Measurements from ENCODE around the gene KDM1A. TPM values are rescaled to one million over a fixed set of nuclear protein-coding genes. Genes with fewer than 3 reads are reported as not detected.
"Not testable (repeated sequence)": the region's sequence is repeated elsewhere in the genome, so short reads cannot be mapped to it uniquely, and the experiment has no call there.

Gene KDM1A
- total and polyA plus RNA-seq, 8 donors = 17.1 to 78.9 (median 29.2) TPM

DNA sequence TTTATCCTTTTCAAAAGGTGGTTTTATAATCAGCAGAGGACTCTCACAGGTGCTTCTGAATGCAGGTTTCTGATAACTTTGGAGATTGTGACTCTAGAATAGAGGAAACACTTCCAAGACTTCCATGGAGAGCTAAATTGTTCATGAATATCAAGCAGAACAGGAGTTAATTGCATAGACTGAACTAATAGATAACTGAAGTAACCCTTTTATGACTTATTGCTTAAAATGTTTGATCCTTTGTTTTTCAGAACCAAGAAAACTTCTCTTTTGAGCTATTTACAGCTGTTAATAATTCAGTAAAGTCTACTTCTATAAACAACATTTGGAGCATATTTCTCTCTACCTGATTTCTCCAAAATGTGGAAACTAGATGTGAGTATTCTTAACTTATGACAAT lies 23.5 kb upstream of the KDM1A start:
- no peaks in the 10 kb centered on the region for H3K27me3 ChIP-seq
- no peaks in the 10 kb centered on the region for H3K36me3 ChIP-seq
- H3K4me1 ChIP-seq = no peaks in the 10 kb centered on the region
- DNase-seq = no peak
- no peak overlapping the region for H3K4me3 ChIP-seq
- H3K9me3 ChIP-seq = peaks cover 0 to 16% (median 10%) of the 10 kb centered on the region in 4 donors
- TF ChIP-seq EP300 (IDR thresholded peaks at IDR 0.05) (no peak), POLR2AphosphoS5 (IDR thresholded peaks at IDR 0.05) (no peak), CTCF (IDR thresholded peaks at IDR 0.05) (no peak), POLR2A (IDR thresholded peaks at IDR 0.05) (no peak)
- H3K27ac ChIP-seq = no peak overlapping the region
- intact Hi-C loops (cut with DNase I; ENCODE audit: low total_unique reads) = no loop called here

GRCh38 chr1:22997528-22997927 lies 21.7 kb upstream of the KDM1A start:
- intact Hi-C loops (cut with DNase I; ENCODE audit: low total_unique reads); H3K27ac ChIP-seq; H3K27me3 ChIP-seq; H3K4me3 ChIP-seq; H3K36me3 ChIP-seq; DNase-seq; H3K4me1 ChIP-seq: not testable (repeated sequence)
- WGBS, 5 donors = 64 to 89% (median 79%) methylated on average over 5 of the region's 5 CpGs
- H3K9me3 ChIP-seq = peaks cover 0 to 17% (median 12%) of the 10 kb centered on the region in 4 donors

- intact Hi-C loops (cut with DNase I; ENCODE audit: low total_unique reads); H3K36me3 ChIP-seq; H3K4me3 ChIP-seq; DNase-seq; H3K27ac ChIP-seq; H3K27me3 ChIP-seq; H3K4me1 ChIP-seq: not testable (repeated sequence)
- H3K9me3 ChIP-seq = peaks cover 0 to 16% (median 11%) of the 10 kb centered on the region in 4 donors
- 90 to 97% (median 96%) methylated on average over 3 of the region's 3 CpGs for WGBS, 5 donors
Observed at GRCh38 chr1:23000133-23000532, 19.1 kb upstream of the KDM1A start.

DNA sequence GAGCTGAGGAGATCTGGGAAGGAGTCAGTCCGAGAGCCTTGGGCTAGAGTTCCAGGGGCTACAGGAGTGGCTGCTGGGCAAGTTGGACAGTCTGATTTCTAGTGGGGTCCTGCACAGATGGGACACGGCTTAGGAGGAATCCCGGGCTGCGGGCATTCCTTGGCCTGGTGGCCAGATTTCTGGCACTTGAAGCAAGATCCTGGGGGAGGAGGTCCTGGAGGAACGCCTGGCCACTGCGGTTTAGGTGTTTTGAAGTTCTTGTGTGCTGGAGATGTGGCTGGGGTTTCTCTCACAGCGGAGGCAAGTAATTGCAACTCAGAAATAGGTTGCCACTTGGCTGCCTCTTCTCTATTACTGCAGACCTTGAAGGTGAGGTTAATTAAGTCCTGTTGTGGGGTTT lies 17.1 kb upstream of the KDM1A start:
- 87 to 93% (median 91%) methylated on average over 7 of the region's 7 CpGs for WGBS, 5 donors
- DNase-seq; H3K27me3 ChIP-seq; H3K4me3 ChIP-seq; intact Hi-C loops (cut with DNase I; ENCODE audit: low total_unique reads); H3K4me1 ChIP-seq; H3K27ac ChIP-seq; H3K36me3 ChIP-seq: not testable (repeated sequence)
- H3K9me3 ChIP-seq = peaks cover 0 to 16% (median 11%) of the 10 kb centered on the region in 4 donors

GRCh38 chr1:23004112-23004511 lies 15.2 kb upstream of the KDM1A start:
- WGBS, 5 donors = 78 to 91% (median 83%) methylated on average over 3 of the region's 3 CpGs
- H3K36me3 ChIP-seq = no peaks in the 10 kb centered on the region
- H3K27me3 ChIP-seq = peaks cover 0 to 5% (median 0%) of the 10 kb centered on the region in 3 donors
- TF ChIP-seq POLR2AphosphoS5 (IDR thresholded peaks at IDR 0.05) = no peak
- H3K4me3 ChIP-seq = no peak overlapping the region
- H3K4me1 ChIP-seq = no peaks in the 10 kb centered on the region
- peaks cover 0 to 16% (median 11%) of the 10 kb centered on the region in 4 donors for H3K9me3 ChIP-seq
- no peak for DNase-seq
- no peak overlapping the region for H3K27ac ChIP-seq
- intact Hi-C loops (cut with DNase I; ENCODE audit: low total_unique reads) = no loop called here

DNA sequence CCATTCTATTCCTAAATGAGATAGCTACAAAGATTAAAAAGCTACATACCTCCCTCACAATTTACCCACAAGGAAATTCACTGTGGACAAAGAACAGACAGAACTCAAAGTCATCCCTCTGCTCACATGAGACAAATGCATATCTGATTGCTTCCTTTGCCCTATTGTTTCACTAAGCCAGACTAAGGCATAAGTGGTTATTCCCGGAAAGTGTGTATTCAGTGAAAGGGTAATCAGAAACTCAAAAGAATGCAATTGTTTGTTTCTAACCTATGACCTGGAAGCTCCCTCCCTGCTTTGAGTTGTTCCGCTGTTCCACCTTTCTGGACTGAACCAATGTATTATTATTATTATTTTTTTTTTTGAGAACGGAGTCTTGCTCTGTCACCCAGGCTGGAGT lies 14.5 kb upstream of the KDM1A start:
- H3K36me3 ChIP-seq; H3K4me1 ChIP-seq; H3K4me3 ChIP-seq; H3K27me3 ChIP-seq; intact Hi-C loops (cut with DNase I; ENCODE audit: low total_unique reads); H3K27ac ChIP-seq: not testable (repeated sequence)
- peak in 1 of 2 donors; percentile 17 for DNase-seq
- peaks cover 0 to 15% (median 7%) of the 10 kb centered on the region in 4 donors for H3K9me3 ChIP-seq
- 41 to 61% (median 53%) methylated on average over 3 of the region's 3 CpGs for WGBS, 5 donors

- DNase-seq = no peak
- Histone ChIP-seq H3K9me3 (no peaks in the 10 kb centered on the region), H3K27me3 (peaks cover 0 to 1% (median 0%) of the 10 kb centered on the region in 3 donors), H3K36me3 (no peaks in the 10 kb centered on the region), H3K4me3 (no peak overlapping the region), H3K4me1 (no peaks in the 10 kb centered on the region), H3K27ac (no peak overlapping the region)
- WGBS, 5 donors = 89 to 92% (median 91%) methylated on average over 4 of the region's 4 CpGs
- intact Hi-C loops (cut with DNase I; ENCODE audit: low total_unique reads) = no loop called here
- TF ChIP-seq POLR2AphosphoS5 (IDR thresholded peaks at IDR 0.05) = no peak
- no peak for TF ChIP-seq CTCF (IDR thresholded peaks at IDR 0.05)
- no peak for TF ChIP-seq EP300 (IDR thresholded peaks at IDR 0.05)
- TF ChIP-seq POLR2A (IDR thresholded peaks at IDR 0.05) = no peak
Observed at GRCh38 chr1:23007106-23007505, 12.2 kb upstream of the KDM1A start.
